Measurements from ENCODE around the gene DRC7.
"Not testable (repeated sequence)": the region's sequence is repeated elsewhere in the genome, so short reads cannot be mapped to it uniquely, and the experiment has no call there.

DRC7 gene

DNA sequence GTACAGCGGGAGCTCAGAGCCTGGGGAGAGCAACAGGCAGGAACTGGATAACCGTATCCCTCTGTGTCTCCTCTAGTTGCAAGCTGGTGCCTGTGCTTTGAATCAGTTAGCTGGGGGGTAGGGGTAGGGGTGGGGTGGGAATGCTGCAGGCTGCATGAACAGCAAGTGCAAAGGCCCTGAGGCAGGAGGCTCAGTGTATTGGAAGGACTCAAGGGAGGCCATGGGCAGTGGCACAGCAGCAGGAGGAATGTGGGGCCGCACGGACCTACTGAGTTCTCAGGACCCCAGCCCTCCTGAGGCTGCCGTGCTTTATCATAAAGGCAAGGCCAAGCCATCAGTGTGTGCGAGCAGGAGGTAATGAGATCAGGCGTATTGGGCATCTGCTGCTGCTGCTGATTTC, 44.2 kb downstream of the DRC7 start:
- no peak for DNase-seq

DNA sequence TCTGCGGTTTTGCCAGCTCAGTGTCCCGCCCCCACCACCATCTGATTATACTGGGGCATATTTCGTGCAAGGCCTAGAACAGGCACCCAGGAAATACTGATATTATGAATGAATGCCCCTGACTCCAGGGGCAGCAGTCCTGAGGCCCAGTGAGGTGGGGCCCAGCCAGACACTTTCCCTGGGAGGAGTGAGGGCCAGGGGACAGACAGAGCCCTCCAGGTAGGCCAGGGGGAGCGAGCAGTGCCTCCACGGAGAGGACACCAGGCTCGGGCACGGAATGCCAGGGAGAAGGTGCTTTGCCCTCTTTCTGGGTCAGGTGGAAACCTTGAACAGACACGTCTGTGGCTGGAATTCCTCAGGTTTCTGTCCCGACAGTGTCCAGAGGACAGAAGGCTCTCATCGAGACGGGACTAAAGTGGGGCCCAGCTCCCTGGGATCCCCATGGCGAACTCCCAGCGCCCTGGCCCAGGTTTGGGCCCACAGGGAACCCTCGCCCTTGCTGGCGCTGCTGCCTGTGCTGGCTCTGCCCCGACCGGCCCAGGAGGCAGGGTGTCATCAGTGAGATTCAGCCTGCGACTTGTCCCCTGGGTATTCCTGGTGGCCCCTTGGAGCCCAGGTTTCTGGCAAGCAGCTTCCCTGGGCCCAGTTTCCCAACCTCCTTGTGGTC, 45.3 kb downstream of the DRC7 start:
- no peak for DNase-seq

DNA sequence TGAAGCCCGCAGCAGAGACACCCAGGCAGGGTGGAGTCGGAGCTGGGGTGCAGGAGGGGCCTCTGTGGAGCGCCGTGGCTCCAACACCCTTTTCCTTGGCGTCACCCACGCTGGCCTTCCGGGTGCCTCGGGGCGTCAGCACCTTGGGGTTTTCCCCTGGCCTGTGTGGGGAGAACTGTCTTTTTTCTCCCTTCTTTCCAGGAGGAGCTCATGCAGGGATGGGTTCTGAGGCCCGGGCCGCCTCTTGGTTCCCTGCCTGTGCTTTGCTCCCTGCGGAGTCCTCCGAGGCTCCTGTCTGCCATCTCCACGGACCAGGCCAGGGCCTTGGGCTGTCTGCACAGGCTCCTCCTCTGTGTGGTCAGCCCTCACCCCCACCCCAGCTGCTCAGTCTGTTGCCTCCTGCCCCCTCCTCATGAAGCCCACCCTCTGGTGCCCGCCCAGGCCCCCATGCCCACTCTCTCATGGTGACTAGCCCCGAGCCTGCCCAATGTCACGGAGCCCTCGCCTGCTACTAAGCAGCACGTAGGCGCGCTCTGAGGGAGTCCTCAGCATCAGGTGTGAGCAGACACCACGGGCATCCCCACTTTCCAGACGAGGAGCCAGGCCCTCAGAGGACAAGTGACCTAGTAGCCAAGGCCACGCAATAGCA, 45.9 kb downstream of the DRC7 start:
- DNase-seq, result no peak

DNA sequence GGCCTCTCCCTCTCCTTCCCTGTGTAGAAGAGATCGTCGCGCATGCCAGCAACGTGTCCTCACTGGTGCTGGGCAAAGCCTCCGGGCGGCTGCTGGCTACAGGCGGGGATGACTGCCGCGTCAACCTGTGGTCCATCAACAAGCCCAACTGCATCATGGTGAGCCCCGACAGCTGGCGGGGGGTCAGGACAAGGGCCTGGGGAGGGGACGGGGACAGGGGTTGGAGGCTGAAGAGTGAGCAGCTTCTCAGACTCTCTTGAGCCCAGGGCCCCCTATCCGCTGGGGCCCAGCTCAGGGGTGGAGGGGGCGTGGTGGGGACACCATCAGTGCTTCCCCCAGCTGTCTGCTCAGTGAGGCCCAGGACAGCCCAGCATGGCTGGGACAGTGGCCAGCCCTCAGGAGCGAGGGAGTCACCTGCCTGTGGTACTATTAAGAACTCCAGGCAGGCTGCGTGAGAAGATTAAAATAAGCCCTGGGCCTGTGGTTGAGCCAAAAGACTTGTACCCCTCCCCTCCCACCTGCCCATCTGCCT, 47.1 kb downstream of the DRC7 start:
- DNase-seq, result no peak

DNA sequence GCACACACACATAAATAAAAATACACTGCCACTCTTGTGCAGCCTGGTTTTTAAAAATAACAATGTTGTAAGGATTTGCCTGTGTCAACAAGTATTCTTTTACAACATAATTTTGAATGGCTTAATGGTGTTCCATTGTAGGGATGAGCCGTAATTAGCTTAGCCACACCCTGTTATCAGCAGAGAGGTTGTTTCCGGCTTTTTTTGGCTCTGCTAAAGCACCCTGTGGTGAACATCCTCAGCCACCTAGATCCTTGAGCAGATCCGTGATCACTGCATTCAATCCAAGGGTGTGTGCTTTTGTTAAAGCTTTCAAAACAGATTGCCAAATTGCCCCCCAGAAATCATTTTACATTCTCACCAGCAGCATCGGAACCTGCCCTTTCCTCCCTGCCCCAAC, 47.9 kb downstream of the DRC7 start:
- no peak for DNase-seq

DNA sequence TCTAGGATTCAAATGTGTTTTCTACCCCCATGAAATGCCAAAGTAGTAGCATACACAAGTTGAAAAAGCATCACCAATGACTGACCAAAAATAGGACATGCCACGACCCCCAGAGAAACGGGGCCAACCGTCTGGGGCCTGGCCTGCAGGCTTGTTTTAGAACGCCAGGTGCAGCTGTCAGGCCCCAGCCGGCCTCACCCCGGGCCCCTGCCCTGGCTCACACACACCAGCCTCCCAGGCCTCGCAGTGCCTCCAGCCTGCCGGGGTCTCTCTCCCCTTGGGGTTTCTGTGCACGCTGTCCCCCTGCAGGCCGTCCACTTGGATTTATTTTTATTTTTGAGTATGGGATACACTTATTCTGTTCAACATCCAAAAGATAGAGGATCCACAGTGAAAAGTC, 48.9 kb downstream of the DRC7 start:
- DNase-seq, result no peak

DNA sequence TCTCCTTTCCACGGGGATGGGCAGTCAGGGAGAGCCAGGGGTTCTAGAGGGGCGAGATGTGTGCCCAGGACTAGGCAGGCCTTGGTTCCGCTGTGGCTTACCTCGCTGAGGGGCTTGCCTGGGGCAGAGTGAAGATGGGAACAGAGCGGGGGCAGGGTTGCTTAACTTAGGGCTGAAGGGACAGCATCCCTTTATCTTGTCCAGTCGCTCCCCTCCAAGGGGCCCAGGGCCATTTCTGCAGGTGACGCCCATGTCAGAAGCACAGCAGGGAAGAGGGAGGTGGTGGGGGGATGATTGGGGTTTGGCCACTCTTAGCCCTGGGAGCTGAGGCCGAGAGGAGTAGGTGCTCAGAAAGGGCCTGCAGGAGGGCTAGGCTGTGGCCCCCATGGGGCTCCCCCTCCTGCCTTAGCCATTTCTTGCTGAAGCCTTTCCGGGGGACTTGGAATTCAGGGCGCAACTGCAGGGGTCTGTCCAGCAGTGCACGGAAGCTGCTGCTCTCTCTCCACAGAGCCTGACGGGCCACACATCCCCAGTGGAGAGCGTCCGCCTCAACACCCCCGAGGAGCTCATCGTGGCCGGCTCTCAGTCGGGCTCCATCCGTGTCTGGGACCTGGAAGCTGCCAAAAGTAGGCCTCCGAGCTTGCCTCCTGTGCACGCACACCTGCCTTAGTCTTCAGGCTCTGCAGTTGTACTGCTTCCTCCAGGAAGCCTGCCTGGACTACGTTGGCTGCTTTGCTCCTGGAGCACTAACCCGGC, 49.5 kb downstream of the DRC7 start:
- DNase-seq, result no peak

DNA sequence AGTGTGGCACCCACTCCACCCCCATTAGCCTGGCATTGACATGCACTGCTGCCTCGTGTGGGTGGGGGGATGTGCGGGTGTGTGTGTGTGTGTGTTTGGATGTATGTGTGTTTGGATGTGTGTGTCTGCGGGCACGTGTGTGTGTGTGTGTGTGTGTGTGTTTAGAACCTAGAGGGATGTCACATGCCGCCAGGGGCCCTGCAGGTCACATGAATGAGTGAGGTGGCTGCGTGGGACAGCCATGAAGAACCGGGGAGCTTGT, 50.0 kb downstream of the DRC7 start:
- no peak for DNase-seq

DNA sequence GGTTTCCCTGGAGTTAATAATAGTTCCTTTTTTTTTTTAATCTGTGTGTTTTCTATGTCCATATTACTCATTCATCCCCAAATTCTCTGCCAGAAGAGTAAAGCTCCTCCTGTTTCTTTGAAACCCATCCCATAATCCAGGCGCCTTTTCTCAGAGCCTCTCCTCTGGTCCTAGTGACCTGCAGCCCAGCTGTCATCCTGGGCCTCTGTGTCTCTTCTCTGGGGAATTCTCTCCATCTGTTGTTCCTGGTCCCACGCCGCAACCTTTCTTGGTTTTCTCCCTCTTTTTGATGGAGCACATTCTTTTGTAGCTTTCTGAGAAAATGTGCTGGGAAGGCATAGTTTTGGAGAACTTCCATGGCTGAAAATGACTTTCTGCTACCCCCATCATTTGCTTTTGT, 51.2 kb downstream of the DRC7 start:
- DNase-seq, result no peak

DNA sequence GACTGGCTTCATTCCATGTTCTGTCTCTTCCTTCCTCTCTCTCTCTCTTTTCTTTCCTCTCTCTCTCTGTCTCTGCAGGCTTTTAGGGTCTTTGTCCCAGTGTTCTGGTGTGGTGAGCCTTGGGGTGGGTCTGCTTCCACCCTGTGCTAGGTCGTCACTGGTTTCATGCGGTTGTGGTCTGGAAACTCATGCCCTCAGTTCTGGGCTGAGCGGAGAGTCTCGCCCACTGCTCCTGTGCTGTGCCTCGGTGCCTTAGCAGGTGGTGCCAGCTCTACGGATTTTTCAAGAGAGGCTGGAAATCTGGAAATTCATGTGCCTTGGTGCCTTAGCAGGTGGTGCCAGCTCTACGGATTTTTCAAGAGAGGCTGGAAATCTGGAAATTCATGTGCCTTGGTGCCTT, 51.7 kb downstream of the DRC7 start:
- not testable (repeated sequence) for DNase-seq

DNA sequence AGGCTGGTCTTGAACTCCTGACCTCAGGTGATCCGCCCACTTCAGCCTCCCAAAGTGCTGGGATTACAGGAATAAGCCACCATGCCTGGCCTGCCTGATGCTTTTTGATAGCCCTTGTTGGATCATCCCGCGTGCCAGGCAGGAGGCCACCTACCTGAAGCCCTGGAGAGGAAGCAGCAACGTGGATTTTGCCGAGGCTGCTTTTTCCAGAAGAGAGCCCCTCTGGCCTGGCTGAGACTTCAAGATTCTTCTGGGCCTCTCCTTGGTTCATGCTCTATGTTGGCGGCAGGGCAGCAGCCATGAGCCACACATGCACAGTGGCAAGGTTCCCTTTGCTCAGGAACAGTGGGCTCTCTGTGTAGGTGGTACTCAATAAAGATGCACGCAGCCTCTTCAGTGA, 52.5 kb downstream of the DRC7 start:
- no peak for DNase-seq

DNA sequence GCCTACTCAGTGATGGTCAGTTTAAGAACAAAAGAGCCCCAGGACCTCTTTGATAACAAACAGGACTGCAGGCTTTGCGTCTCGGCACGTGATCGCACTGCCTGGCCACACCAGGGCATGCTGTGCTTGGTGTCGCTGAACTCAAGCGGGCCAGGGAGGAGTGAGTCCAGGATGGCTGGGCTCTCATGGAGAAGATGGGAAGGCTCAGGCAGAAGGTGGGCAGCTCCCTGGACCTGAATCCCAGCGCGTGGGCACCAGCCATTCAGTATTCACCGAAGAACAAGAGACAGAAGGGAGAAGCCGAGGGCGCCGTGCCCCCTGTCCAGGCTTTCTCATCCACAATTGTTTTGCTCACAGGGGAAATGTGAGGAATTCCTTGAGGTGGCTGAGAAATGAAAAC, 52.9 kb downstream of the DRC7 start:
- DNase-seq, result no peak

DNA sequence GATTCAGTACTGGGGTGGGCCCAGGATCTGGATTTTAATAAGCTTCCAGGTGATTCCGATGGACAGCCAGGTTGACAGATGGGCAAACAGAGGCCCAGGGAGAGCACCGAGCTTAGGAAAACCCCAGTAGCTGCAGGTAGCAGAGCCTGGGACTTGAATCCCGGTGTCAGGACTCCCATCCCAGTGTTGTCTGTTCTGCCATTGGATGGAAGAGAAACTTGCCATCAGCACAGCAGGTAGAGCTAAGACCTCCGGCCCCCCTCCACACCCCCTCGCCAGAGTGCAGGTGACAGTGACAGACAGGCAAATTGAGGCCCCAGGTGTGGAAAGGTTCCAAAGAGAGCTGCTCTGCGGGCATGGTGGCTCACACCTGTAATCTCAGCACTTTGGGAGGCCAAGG, 53.4 kb downstream of the DRC7 start:
- no peak for DNase-seq

DNA sequence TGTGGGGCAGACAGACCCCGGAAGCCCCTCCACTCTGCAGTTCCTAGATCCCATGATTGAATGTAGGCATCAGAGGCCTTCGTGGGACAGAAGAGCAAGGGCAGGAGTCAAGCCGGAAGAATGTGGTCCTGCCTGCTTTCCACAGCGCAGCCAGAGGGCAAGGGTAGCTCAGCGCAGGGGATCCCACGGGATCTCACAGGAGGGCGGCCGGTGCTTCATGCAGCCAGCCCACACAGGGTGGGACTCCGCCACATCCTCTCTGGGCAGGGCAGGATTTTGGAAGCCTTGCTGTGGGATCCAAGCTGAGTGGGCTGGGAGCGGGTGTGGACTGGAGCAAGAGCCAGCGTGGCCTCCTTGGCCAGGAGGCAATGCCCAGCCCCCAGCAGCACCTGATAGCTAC, 54.0 kb downstream of the DRC7 start:
- DNase-seq, result no peak

DNA sequence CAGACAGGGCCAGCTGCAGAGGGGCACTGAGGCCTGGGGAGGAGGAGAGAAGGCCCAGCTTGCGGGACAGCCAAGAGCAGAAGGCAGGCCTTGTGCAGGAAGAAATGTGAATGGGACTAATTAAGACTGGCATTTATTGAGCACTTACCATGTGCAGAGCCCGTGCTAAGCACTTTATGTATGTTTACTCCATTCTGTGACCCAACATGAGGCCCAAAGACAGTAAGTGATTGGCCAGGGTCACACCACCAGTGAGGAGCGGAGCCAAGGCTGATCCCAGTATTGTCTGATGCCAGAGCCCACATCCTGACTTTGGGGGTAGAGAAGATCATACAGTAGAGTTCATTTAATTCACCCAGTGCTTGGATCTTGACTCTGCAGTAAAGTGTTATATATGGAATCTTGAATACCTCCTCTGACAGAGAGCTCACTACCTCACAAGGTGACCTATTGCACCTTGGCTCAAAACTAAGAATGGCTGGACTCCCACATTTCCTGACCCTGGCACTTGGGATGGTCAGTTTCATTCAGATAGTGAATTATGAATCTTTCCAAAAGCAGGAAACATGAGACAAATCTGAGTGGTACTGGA, 54.6 kb downstream of the DRC7 start:
- DNase-seq, result no peak

DNA sequence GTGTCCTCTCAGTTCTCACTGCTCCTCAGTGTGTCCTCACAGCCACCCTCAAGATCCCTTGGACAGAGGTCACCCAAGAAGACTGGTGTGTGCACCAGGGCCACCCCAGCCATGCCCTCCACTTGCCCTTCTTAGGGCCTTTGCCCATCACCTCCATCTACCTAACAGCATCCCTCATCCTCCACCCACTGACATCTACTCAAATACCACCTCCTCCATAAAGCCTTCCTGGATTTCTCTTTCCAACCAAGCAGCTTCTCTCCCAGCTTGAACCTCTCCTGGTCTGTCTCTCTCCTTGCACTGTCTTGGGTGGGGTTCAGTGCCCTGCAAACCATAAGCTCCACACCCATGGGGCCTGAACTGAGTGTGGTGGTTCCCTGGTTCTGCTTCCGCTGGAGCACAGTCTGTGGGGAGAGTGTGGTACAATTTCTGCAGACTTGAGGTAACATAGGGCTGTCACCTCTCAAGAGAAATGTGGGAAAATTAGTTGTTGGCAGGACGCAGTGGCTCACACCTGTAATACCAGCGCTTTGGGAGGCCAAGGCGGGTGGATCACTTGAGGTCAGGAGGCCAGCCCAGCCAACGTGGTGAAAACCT, 55.3 kb downstream of the DRC7 start:
- DNase-seq, result no peak

DNA sequence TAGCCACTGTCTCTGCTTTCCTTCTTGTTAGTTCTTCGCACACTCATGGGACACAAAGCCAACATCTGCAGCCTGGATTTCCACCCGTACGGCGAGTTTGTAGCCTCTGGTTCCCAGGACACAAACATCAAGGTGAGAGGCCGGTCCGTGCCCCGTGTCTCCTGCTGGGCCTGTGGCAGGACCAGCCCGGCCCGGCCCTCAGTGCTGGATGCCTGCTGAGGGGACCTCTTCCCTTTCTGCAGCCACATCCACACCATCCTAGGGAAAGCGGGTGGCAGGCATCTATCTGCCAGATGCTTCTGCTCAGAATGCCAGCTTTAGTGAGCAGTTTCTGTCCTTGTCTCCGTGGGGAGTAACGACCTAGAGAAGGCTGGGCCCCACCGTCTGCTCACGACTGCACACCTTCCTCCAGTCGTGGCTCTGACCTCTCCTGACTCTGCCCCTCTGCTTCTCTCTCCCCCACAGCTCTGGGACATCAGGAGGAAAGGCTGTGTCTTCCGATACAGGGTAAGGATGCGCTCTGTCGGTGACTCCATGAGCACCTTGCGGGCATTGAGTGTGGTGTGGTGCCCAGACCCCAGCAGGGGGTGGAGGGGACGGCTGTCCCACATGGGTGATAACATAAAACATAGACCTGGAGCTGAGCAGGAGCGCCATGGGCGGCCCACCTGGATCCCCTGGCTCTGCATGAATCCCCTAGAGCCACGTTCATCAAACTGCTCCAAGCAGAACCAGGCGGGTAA, 56.4 kb downstream of the DRC7 start:
- DNase-seq, result no peak

DNA sequence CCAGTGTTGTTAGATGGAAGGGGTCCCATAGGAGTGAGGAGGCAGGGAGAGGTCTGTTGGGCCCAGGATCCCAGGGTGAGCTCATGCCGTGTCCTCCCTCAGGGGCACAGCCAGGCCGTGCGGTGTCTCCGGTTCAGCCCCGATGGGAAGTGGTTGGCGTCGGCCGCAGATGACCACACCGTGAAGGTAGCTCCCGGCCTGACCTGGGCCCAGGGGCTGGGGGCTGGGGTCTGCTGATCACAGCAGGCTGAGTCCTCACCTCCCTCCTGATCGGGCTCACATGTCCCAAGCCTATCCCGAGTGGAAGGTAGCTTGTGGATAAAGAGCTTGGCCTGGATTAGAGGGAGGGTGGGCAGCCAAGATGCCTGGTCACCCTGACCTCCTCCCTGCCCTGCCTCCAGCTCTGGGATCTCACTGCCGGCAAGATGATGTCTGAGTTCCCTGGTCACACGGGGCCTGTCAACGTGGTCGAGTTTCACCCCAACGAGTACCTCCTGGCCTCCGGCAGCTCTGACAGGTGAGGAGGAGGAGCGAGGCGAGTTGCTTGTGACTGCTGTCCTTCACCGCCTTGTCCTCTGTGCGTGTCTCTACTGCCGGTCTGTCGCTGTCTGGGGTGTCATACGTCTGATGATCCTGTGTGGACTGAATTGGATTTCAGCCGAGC, 57.1 kb downstream of the DRC7 start:
- no peak for DNase-seq

DNA sequence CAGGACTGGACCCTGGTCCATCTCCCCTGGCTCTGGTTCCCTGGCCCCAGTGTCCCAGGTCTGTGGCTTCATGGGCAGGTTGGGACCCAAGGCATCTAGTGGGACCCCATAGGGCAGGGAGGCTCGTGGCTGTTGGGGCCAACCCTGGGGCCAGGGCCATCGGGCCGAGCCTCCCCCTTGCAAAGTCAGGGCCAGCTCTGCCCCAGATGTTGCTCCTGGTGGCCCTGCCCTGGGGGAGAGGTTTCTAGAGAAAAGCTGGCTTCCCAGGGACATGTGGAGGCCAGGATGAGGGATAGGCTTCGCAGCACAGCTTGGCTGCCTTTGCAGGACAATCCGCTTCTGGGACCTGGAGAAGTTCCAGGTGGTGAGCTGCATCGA, 57.6 kb downstream of the DRC7 start:
- DNase-seq, result no peak

DNA sequence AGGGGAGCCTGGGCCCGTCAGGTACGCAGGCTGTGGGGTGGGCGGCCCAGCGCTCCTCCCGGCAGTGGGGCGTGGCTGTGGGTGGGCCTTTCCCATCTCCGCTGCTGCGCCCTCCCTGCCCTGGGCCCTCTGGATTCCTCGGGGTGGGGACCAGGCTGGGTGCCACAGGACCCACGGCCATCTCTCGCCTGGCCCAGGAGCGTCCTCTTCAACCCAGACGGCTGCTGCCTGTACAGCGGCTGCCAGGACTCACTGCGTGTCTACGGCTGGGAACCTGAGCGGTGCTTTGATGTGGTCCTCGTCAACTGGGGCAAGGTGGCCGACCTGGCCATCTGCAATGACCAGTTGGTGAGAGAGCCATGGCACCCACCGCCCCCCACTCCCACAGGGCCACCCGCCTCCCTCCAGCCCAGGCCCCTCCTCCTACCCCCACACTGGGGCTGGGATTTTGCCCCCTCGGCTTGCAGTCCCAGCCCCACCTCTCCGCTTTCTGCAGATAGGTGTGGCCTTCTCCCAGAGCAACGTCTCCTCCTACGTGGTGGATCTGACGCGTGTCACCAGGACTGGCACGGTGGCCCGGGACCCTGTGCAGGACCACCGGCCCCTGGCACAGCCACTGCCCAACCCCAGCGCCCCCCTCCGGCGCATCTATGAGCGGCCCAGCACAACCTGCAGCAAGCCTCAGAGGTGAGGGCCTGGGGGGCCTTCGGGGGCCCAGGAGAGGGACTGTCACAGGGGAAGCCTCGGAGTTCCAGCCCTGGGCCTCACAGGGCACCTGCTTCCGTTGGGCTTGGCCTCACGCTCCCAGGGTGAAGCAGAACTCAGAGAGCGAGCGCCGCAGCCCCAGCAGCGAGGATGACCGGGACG, 58.2 kb downstream of the DRC7 start:
- no peak for DNase-seq

Measured in bone marrow (tissue), 2 donors.